Stimulated activated naive CD8-positive, alpha-beta T cell treated with anti-CD3 and anti-CD28 coated beads, Interleukin-15, Interleukin-2, amounts not matched to agents 100 U/mL and 50 U/mL, for 24 hours (primary cell): ENCODE data around the gene MEGF10.

Source experiments
- ATAC-seq: fragments of 150-1000 bp; cut with Tn5 transposase; one replicate; pipeline ENCODE4 v1.10.0; 2021
- DNase-seq: peaks from one replicate; pipeline ENCODE4 v3.0.0; 2021

Gene MEGF10

DNA sequence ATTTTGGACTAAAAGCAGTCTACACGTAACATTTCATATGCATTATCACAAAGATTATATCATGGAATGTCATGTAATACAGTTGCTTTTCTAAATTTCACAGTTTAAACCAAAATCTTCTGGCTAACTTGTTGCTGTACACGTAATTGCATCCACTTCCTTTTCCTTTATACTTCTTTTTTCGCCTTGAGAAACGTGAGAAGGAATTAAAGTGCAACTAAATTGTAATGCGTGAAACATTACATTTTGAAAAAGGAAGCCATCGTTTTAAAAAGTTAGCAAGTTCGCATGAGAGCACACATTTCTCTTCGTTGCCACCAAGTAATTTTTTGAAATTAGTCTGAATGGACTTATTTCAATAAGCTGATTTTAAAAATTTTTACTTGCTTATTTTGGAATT, 80.0 kb downstream of the MEGF10 start:
- ATAC-seq (no peak), DNase-seq (no peak)

DNA sequence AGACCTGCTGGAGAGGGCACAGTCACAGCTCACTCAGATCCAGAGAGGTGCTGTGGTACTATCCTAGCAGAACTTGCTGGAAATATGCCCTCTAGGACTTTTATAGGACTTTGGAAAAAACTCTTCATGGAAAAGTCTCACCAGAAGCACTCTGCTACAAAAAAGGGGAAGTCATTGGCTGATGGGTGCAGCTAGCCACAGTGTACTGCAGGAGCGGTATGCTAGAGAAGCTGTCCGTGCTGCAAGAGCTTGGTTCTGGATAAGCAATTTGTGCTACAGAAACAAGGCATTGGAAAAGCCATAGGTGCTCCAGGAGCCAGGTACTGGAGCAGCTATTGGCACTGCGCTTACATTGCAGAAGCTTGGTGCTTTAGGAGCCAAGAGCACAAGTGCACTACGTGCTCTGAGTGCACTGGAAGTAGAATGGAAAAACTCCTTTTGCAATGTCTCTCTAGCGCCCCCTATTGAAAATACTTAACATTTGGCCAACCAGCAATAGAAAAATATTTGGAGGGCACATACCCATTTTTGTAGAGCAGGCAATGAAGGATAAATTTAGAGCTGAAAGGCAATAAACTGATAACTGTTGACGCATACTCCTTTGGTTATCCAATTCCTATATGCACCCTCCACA, 83.4 kb downstream of the MEGF10 start:
- ATAC-seq, result no peak
- no peak for DNase-seq

DNA sequence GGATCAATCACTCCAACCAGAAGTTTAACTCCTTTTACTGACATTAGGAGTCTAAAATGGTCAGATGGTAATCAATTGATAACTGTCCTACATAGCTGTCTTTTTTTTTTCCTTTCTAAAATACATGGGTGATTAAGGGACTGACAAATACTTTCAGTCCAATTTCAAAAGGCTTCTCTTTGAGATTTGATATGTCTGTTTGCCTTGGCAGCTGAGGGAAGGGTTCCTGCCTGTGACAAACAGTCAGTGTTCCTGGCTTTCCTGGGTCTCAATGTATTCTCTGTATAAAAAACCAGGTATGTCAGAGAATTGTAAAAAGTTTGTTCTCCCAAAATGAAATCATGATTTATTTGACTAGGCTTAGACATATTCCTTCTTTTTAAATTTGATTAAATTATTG, 84.5 kb downstream of the MEGF10 start:
- ATAC-seq (no peak), DNase-seq (no peak)

DNA sequence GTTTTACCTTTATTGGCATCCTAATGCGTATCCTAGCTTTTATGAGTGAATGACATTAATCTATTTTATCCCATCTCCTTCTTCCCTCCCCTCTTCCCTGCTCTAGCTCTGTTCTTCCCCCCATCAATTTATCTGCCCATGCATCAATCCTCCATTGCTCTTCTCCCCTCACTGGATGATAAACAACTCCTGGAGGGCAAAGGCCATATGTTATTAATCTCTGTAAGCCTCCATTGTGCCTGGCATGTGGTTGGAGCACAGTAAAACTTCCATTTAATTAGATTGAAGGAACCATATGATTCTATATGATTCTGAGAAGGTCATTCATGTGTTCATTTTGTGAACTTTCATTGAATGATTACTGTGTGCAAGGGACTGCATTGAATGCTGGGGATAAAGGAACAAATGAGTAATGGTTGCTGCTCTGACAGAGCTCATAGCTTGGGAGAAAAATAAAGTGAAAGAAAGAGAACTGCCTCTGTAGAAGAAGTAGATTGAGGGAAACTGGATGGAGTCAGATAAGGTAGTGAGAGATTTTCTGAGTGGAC, 85.0 kb downstream of the MEGF10 start:
- DNase-seq, result no peak
- no peak for ATAC-seq

DNA sequence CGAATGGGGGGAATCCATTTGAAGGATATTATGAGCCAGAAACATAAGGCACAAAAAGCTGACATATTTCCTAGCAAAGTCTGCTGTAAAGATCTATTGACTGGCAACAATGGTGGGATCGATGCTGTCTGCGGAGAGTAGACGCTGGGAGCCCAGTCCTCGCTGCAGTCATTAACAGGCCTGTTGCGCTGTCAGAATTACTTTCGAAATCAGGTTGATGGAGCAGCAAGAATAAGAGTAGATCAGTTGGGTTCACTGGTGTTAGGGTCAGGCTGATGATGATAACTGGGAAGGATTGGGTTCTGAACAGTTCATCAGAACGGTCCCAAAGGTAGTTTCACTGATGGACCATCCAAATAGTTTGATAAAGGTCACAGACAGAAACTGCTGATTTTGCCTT, 87.1 kb downstream of the MEGF10 start:
- ATAC-seq (no peak), DNase-seq (no peak)

DNA sequence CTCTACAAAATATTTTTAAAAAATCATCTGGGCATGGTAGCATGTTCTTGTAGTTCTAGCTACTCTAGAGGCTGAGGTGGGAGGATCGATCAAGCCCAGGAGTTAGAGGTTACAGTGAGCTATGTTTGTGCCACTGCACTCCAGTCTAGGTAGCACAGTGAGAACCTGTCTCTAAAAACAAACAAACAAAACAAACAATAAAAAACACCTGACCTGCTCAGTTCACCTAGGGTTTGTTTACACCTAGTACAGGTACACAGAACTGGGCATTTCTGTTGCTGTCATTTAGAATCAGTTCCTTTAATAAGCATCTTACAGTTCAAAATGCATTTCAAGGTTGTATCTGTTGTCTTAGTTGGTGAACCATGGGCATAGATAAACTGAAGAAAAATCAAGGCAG, 95.3 kb downstream of the MEGF10 start:
- ATAC-seq (no peak), DNase-seq (no peak)

DNA sequence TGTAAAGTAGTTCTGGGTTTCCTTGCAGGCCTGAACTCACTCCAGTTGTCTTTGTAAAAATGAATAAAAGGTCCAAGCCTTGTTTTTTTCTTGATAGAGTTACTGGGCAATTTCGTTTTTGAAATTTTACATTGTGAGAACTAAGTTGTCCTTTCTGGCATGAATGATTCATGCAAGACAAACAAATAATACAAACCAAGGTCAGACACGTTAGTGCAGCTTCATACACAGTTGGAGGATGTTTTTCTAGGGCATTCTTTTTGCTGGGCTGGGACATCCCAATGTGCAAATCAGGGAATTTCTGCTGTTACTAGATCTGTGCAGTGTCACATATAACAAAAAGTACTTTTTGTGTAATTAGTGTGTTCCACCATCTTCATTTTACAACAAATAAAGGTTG, 96.0 kb downstream of the MEGF10 start:
- no peak for ATAC-seq
- no peak for DNase-seq

DNA sequence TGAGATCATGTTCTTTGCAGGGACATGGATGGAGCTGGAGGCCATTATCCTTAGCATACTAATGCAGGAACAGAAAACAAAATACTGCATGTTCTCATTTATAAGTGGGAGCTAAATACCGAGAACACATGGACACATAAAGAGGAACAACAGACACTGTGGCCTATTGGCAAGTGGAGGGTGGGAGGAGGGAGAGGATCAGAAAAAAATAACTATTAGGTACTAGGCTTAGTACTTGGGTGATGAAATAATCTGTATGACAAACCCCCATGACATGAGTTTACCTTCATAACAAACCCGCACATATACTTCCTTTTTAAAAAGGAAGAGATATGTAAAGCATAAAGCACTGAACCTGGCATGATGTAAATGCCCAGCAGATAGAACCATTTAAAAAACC, 99.0 kb downstream of the MEGF10 start:
- DNase-seq (no peak), ATAC-seq (no peak)

DNA sequence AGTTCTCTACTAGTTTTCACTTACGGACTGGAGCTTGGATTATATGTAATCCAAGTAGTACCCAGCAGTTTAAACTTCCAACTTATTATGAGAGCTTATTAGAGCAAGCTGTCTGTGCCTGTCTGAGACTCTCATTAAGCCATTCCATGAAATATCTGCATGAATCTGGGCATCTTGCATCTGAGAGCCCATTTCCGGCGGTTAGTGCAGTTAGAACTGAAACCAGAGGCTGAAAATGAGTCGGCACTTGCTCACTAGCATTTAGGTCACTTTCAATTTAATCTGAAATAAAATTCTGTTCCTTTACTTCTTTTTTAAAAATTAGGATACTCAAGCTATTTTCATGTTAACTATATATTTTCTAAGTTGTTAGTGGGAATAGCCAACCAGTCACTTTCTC, 102.2 kb downstream of the MEGF10 start:
- no peak for ATAC-seq
- no peak for DNase-seq

DNA sequence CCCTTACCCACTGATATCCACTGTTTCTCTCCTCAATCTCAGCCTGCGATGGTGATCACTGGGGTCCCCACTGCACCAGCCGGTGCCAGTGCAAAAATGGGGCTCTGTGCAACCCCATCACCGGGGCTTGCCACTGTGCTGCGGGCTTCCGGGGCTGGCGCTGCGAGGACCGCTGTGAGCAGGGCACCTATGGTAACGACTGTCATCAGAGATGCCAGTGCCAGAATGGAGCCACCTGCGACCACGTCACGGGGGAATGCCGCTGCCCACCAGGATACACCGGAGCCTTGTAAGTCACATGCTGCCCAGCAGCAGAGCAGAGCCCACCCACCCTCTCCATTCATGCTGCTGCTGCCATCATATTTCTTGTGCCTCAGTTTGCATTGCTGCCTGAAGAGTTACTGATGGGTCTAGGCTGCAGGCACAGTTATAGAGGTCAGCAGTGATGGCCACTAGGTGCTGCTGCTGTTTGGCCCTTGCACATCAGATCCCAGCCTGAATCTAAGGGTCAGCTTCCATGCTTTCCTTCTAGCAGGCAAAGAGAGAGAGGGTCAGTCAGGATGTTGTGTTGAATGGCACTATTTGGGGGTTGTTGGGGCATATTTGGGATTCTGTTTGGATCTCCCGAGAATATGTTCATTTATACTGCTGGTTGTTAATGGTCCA, 106.0 kb downstream of the MEGF10 start:
- ATAC-seq, result no peak
- no peak for DNase-seq

DNA sequence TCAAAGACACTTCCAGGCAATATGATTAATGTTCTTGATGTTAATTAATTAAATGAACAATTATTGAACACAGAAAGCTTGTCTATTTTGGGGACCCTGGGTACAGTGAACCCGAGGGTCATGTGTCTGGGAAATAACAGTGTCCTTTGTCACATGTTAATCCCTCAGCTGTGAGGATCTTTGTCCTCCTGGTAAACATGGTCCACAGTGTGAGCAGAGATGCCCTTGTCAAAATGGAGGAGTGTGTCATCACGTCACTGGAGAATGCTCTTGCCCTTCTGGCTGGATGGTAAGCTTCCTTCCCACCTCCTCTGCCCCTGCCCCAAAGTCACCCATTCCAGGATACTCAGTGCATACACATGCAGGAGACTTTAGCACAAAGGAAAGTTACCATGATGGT, 107.9 kb downstream of the MEGF10 start:
- ATAC-seq, result no peak
- DNase-seq, result no peak

DNA sequence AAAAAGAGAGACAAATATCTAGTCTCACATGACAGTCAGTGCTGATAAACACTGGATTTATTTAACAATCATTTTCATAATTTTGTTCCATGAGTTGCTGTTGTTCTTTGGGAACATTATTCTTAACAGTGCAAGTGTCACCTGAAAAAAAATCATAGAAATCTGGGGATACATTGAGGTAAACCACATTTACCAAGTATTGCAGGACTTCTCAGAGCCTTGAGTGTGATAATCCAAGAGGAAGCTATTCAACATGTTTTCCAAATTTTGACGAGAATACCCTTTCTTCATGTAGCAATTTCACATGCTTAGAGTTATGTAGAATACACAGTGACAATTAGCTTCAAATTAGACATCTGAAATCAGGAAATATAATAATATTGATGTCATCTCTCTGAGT, 108.5 kb downstream of the MEGF10 start:
- no peak for ATAC-seq
- no peak for DNase-seq

DNA sequence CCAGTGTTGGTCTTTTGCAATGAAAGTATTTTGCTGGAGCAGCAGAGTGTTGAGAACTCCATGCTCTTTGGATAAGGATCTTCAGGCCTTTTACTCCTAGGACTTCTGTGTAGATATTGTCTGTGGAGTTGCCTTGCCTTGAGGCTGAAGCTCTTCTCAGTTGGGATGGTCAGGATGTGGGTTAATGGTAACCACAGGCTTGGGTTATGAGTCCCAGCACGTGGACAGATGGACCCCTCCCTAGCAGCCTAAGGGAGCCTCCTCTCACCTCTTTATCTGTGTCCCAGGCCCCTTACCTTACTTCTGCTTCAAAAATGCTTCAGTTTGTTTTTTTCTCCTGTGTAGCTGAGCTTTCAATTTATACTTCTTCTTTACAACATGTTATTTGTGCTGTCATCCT, 109.9 kb downstream of the MEGF10 start:
- DNase-seq (no peak), ATAC-seq (no peak)

DNA sequence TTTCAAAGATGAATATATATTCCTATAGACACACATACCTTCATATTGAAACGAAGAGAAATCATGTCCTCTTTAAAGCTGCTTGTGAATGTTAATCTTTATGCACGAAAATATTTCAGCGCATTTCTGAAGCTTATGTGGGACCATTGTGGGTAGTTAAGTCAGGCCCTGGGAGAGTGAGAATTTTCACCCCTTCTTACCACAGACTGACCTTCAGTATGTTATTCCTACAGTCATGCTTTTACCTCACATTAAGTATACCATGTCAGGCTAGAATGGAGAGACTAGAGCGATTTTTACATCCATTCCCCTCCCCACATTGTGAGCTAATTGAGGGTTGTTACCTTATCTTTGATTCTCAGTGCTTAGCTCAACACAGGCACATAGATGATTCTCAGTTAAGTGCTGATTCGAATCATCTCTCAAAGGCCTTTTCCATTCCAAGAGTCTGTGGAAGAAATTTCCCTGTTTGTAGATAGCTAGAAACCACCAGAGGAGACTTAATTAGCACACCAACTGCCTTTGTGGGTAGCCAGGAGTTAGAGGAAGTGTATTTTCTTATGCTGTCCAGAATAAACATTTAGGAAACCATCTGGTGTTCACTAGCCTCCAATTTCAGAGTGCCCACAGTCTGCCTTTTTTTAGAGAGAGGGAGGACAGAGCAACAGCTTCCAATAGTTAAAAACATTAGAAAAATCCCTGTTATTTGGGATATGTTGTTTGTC, 110.5 kb downstream of the MEGF10 start:
- DNase-seq (no peak), ATAC-seq (no peak)

DNA sequence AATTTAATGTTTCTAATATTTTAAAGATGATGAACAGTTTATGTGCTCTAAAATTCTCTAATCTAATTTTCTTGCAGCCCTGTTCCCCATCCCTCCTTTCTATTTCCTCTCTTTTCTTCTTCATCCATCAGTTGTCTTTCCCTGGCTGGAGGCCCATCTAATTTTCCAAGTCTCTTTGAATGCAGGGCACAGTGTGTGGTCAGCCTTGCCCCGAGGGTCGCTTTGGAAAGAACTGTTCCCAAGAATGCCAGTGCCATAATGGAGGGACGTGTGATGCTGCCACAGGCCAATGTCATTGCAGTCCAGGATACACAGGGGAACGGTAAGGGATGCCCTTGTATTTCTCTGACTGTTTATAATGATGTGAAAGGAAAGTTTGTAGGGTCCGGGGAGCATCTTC, 111.8 kb downstream of the MEGF10 start:
- ATAC-seq (no peak), DNase-seq (no peak)

DNA sequence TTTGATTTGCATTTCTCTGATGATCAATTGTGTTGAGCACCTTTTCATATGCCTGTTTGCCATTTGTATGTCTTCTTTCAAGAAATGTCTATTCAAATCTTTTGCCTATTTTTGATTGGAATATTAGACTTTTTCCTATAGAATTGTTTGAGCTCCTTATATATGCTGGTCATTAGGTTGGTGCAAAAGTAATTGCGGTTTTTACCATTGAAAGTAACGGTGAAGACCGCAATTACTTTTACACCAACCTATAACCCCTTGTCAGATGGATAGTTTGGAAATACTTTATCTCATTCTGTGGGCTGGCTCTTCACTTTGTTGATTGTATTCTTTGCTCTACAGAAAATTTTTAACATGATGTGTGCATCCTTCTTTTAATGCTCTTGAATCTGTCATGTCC, 113.6 kb downstream of the MEGF10 start:
- ATAC-seq, result no peak

DNA sequence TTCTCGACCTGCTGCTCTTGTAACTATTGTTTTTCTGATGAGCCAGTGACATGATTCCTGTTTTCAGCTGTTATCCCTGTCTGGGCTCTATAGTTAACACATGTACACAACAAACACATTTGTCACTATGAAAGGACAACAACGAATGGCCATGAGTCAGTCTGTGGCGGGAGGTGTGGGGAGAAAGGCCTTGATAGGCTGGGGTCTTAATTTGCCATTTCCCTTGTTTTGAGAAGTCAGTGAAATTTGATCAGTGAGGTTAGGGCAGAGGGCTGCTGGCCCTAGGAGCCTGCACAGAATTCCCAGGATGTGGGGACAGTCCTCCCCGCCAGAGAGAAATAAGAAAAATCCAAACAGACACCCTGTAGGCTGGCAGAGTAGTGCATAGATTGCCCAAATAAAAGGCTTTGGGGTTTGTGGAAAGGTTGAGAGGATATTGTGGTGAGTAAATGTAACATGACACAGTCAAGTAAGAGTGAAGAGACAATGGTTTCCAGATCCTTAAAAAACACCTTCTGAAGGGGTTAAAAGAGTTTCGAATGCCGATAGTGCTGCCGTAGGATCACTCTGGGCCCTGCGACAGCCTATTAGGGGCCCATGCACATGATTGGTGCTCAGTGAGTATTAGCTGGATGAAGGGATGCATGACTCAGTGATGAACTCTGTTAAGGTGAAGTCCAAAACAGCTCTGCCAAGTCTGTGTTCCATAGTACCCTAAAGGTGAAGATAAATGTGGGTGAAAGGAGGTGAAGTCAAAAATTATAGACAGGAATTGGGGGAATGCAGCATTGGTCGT, 115.9 kb downstream of the MEGF10 start:
- no peak for ATAC-seq
- DNase-seq, result no peak

More for the DNA sequence above, 113.6 kb downstream of the MEGF10 start:
- no peak for DNase-seq

DNA sequence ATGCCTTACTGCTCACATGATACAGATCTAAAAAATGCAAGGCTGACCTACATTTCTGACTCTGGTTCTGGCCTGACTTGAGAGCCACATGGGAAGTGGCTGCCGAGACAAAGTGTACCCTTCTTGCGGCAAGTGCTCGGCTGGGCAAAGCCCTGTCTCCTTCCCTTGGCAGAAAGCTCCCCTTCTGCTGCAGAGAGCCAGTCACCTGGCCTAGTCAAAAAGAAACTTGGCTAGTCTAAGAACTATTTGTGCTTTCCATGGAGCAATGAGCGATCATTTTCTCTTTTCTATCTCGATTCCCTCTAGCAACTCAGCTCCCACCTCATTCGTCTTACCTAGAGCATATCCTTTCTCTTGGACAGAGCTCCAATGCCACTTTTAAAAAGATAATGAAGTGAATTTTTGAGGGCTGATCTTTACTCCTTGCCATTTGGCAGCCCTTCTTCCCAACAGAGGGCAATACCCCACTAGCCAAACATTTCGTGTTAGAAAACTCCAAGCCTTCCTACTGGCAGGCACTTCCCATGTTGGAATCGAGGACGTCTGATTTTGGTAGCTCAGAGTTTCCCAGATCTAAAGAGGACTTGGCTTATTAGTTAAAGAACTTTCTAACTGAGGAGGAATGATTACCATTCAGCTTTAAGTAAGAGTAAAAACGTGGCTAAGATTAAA, 118.8 kb downstream of the MEGF10 start:
- ATAC-seq (no peak), DNase-seq (no peak)

DNA sequence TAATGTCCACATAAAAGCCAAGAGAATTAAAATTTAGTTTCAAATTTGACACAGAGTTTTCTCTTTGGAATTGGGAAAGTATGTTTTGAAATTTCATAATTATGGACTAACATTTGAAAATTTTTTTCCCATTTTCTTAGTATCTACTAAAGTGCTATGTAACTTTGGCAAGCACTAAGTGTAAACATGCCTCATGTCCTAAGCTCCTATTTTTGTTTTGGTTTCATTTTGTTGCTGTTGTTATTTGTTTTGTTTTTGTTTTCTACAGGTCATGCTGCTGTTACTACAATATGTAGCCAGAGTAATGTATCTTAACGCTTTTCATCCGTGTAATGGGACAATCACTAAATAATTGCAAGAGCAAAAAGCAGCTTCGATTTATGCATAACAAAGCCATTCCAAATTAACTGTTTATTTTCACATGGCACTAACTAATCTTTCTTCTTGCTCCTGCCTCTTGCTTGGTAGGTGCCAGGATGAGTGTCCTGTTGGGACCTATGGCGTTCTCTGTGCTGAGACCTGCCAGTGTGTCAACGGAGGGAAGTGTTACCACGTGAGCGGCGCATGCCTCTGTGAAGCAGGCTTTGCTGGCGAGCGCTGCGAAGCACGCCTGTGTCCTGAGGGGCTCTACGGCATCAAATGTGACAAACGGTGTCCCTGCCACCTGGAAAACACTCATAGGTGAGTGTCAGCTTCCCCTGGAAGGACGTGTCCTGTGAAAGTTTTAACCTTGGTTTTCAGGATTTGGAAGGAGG, 119.5 kb downstream of the MEGF10 start:
- DNase-seq, result no peak
- no peak for ATAC-seq

DNA sequence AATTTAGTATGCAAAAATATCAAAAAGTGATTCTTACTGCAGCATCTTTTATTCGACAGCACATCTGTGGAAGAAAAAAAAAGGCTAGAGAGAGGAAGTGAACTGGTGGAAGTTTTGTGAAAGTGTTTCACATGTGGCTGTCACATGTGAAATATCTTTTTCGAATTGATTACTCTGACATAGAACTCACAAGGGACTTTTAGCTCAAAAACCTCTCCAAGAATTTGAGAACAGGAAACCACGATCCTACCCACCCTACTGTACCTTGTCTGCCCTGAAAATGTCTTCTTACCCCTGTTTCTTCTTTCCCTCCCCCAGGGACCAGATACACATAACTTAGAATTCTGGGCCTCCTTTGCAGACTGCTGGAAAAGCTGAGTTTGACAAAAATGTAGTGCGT, 120.4 kb downstream of the MEGF10 start:
- ATAC-seq (peak; percentile 40), DNase-seq (no peak)

DNA sequence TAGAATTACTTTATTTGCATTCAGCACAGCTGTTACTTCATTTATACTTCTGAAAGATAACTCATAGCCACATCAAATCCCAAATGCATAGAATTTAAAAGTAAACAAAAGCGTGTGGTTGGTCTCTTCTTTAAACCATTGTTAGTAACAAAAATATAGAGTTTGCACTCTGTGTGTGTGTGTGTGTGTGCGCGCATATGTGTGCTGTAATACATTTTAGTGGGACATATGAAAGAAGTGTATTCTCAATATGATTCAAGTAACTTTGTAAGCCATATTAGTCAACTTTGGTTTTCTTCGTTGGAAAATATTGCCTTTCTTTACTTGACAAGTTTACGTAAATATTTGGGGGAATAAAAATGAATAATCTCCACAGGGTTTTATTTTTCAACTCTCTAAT, 120.8 kb downstream of the MEGF10 start:
- no peak for ATAC-seq
- no peak for DNase-seq
